GM12865 (cell line): Measurements from ENCODE around the gene ZRANB3.

Experiments
- DNase-seq: peaks from one replicate; pipeline ENCODE4 v3.0.0; 2010; ENCODE audit warnings: low read depth
- H3K4me3 ChIP-seq: 2 replicates; pipeline ENCODE4 v1.5.1; 2011; ENCODE audit warnings: mild to moderate bottlenecking, low read depth, low read length, control low read depth
- CTCF ChIP-seq: IDR thresholded peaks from 2 replicates; pipeline ENCODE4 v1.5.1; 2011; ENCODE audit warnings: low read length, control low read depth, low read depth, inconsistent platforms; ENCODE audit not compliant: insufficient read depth; ENCODE audit errors: missing control alignments

The ZRANB3 gene

GRCh38 chr2:135238651-135239050 is 292.4 kb downstream of the ZRANB3 start:
- no peak for TF ChIP-seq CTCF
- no peak for DNase-seq
- H3K4me3 ChIP-seq: no peak overlapping the region

GRCh38 chr2:135230150-135230549 is 300.9 kb downstream of the ZRANB3 start:
- DNase-seq: no peak
- no peak for TF ChIP-seq CTCF
- H3K4me3 ChIP-seq: no peak overlapping the region

- DNase-seq: no peak
- H3K4me3 ChIP-seq: no peak overlapping the region
- TF ChIP-seq CTCF: no peak
These were observed 303.6 kb downstream of the ZRANB3 start for GRCh38 chr2:135227386-135227785.

GRCh38 chr2:135226961-135227360 is 304.1 kb downstream of the ZRANB3 start:
- no peak for TF ChIP-seq CTCF
- H3K4me3 ChIP-seq: no peak overlapping the region
- no peak for DNase-seq

GRCh38 chr2:135225781-135226180 is 305.2 kb downstream of the ZRANB3 start:
- no peak overlapping the region for H3K4me3 ChIP-seq
- TF ChIP-seq CTCF: no peak
- DNase-seq: no peak

- no peak for DNase-seq
- no peak overlapping the region for H3K4me3 ChIP-seq
- no peak for TF ChIP-seq CTCF
These were observed 311.8 kb downstream of the ZRANB3 start for GRCh38 chr2:135219226-135219625.

- no peak overlapping the region for H3K4me3 ChIP-seq
- TF ChIP-seq CTCF: no peak
- DNase-seq: no peak
These were observed 312.6 kb downstream of the ZRANB3 start for GRCh38 chr2:135218426-135218825.
